ENCODE data around the gene PLEKHM2.

PLEKHM2 gene

DNA sequence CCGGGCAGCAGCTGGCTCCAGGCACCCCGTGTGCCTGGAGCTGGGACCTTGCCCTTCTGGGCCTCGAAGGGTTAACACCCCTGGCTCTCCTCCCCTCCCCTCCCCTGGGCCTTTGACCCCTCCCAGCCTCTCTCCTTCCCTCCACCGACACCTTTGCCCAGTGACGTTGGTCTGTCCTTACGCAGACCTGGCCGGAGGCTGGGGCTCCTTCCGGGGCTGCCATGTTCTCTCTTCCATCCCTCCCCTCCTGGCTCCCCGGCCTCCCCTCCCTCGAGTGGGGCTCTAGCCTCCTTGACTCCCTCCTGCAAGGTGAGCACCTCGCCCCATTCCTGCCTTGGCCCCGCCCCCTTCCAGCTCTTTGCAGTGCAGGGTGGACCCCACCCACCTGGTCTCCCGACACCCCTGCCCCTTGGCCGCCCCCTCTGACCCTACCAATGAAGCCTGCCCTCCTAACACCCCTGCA, 58.2 kb downstream of the PLEKHM2 start, which contains the start of gene TMEM82:
Gene TMEM82 (plus strand): TSS at position 161 of the 463 bp plus-strand sequence. CDS start 61 bp downstream, at position 222.
- no peak for DNase-seq

DNA sequence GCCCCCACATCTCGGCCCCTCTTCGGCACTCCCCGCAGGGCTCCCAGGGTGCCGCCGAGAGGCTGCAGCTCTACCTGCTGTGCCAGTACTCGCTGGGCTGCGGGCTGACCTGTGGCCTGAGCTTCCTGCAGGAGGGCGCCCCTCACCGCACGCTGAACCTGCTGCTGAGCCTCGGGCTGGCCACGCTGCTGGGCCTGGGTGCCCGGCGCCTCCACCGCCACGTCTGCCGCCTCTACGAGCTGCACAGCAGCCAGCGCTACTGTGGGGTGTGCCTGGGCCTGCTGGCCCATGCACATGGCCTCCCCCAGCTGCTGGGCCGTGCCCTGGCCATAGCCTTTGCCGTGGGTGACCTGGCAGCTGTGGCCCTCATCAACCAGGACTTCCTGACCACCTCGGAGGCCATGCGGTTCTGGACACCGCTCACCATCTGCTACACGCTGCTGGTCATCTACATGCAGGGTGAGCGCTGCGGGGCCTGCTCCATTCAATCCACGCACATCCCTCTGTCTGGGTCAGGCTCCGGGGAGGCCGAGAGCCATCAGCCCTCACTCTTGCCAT, 60.1 kb downstream of the PLEKHM2 start:
- no peak for DNase-seq

DNA sequence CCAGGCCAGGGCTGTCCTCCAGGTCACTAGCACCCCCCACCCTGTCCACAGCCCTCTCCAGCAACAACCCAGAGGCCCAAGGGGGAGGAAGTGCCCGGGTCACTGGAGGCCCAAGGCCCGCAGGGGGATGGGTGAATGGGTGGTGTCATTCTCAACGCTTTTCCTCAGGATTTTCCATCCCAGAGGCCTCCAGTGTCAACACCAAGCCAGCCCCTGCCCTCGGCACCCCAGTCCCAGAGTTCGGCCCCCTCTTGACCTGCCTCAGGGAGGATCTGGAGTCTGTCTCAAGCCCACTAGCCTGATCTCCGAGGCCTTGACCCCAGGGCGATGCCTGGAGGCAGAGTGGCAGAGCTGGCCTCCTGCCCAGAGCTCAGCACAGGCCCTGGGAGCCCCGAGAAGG, 63.3 kb downstream of the PLEKHM2 start:
- no peak for DNase-seq

DNA sequence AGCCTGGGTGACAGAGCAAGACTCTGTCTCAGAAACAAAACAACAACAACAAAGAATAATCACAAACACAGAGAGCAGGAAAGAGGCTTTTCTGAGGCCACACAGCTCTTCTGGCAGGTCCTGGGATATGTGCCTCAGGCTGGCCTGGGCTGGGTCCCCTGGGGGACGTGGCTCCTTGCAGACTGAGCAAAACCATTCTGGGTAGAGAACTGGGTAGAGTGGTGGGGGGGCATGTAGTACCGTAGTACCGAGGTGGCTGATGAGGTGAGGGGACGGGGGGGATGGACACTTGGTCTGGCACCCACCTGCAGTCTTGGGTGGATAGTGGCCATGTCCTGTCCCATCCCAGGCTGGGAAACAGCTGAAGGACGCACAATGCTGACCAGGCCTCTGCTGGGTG, 64.1 kb downstream of the PLEKHM2 start:
- no peak for DNase-seq

DNA sequence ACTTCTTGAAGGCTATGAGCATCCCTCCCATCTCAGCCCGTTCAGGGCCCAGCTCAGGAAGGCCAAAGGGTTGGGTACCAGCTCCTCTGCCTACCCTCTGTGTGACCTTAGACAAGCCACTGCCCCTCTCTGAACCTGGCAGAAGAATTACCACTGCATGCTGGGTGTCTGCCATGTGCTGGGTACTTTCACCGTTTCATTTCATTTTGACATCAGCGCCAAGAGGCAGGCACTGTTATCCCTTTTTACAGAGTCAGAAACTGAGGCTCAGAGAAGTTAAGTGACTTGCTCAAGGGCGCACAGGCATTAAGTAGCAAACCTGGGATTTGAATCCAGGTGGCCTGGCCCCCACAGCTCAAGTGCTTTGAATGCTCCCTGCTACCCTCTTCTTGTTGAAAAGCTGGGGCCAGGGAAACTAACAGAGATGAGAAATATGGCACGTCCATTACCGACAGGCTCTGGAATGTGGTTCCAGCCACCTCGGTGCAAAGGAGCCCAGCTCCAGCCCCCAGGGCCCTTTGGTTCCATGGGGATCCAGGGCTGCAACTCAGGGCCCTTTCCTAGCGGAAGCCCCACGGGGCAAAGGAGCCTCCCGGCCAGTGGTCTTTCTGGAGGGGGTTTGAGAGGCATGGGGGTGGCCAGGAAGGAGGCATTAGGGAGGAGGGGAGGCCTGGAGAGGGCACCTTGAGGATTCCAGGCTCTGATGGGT, 64.7 kb downstream of the PLEKHM2 start:
- DNase-seq, result no peak

DNA sequence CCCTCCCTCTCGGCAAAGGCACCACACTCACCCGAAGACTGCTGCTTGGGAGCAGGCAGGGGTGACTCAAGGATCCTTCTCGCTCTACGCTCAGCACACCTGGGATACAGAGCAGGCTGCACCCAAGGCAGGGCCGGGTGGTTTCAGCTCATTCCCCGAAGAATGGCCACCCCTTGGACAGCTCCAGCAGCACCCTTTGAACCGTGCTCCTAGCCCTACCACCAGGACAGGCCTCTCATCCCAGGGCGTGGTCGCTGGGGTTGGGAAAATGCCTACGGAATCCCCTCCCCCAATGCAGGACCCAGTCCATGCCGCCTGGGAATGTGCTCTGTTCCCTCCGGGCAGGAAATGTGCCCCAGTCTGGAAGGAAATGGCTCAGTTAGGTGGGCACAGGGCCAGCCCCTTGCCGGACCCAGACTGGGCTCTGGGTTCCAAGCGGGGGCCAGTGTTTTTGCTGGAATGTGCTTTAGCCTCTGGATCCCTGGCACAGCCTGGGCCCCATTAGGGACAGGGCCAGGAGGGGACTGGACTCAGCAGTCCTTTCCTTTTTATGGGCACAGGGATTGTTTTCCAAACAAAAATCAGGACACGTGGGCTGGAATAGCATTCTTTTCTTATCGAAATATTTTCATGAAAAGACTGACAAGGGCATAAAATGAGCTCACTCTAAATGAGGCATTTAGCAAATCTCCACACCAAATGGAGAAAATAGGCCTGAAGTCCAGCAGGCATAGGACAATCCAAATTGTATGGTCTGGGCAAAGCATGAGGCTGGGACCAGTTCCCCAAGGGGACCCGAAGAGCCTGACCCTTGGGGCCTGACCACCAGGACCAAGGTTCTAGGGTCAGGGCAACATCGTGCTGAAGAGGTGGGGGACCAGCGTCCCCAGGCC, 65.5 kb downstream of the PLEKHM2 start:
- DNase-seq, result no peak

DNA sequence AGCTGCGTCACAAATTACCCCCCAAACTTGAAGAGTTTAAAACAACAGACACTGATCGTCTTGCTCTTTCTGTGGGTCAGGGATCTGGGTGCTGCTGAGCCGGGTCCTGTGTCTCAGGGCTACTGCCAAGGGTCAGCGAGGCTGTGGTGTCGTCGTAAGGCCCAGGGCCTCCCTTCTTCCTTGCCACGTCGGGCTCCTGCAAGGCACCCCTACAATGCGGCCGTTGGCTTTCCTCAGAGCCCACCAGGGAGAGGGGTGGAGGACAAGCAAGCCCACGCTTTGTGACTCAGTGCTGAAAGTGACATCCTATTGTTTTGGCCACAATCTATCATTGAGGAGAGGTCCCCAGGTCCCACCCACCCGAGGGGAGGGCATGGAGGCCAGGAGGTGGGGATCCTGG, 66.8 kb downstream of the PLEKHM2 start:
- no peak for DNase-seq

DNA sequence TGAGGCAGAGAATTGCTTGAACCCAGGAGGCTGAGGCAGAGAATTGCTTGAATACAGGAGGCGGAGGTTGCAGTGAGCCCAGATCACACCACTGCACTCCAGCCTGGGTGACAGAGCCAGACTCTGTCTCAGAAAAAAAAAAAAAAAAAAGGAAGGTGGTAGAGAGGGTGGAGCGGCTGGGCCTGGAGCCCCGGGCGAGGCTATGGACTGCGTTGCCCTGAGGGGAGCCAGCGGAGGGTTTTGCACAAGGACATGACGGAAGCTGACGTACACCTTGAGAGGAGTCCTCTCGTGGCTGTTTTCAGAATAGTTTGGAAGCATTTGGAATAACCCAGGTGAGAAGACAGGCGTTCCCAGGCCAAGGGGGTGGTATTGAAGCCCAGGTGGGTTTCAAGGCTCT, 67.6 kb downstream of the PLEKHM2 start:
- DNase-seq, result no peak

DNA sequence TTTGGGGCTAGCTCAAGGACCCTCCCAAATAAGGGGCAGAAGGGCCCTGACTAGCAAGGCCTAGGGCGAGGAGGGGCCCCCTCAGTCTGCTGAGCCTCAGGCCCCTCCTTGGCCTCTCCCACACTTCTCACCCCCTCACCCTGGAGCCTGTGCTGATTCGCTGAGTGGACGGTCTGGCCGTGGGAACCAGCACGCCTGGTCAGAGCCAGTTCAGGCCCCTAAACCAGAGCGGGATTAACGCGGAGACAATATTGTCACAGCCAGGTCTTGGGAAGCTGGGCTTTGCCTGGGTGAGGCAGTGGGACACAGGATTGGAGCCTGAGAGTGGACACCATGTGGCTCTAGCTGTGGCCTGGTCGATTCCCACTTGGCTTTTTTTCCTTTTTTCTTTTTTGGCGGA, 69.7 kb downstream of the PLEKHM2 start:
- no peak for DNase-seq

DNA sequence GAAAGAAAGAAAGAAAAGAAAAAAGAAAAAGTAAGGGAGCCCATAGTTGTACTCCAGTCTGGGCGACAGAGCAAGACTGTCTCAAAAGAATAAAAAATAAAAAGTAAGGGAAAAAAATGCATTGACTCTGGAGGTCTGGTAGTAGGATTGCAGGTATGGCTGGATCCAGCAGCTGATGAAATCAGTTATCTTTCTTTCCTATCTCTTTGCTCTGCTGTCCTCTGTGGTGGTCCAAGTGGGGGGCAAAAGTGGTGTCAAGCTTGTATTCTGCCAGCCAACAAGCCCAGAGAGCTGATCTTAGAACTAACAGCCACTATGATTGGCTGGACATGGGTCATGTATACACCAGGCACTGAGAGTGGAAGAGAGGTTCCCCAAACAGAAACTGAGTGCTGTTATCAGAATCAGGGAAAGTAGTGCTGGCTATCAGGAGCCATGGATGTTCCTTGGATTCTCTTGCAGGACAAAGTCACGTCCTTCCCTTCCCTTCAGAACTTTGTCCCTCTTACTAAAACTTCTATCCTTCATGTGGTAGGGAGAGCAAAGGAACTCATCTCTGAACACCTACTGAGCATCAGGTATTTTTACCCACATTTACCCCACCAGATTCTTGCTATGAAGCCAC, 71.0 kb downstream of the PLEKHM2 start:
- no peak for DNase-seq

DNA sequence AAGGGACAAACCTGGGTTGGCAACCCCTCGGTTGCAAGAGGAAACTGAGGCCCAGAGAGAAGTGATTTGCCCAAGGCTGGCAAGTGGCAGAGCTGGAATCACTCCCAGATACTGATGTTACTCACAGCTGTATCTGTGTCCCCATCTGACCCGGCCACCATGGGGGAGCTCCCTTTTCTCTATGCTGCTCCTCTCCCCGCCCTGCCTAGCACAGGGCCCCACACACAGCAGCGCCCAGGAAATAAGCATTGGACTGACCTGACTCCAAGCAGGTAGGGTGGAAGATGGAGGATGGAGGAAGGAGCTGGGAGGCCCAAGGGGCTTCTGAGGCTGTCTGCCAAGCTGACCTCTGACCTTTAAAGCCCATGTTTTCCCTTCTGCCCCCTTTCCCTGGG, 71.5 kb downstream of the PLEKHM2 start:
- no peak for DNase-seq

DNA sequence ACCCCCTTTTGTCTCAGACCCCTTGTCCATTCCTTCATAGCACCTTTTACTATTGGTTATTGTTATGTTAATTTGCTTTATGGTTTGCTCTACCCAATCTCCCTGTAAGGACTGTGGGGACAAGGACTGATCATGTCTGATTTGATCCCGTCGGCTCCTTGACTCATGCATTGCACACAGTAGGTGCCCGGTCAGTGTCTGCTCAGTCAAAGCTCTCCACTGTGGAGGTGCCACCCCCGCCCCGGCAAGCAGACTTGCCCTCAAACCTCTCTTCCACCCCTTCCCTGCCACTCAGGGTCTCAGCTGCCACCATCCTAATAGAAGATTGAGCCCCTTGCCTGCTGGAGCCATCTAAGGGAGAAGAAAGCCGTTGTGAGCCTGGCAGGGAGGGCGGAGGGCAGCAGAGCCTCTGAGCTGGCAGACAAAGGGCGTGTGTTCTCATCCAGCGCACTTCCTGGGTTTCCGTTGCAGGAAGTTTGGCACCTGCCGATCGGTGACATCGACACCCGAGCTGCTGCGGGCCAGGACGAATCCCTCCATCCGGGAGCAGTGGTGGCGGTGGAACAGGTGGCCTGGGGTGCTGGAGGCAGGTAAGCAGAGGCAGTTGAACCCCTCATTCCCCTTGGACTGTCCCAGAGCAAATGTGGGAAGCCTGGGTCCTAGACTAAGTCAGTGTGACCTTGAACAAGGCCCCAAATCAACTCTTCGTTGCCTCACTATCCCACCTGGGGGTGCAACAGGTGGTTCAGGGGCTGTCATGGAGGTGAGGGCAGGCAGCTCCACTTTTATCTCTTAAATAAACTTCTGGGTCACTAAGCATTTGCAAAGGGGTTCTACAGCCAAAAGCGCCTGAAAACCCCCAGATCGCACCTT, 72.3 kb downstream of the PLEKHM2 start:
- no peak for DNase-seq

DNA sequence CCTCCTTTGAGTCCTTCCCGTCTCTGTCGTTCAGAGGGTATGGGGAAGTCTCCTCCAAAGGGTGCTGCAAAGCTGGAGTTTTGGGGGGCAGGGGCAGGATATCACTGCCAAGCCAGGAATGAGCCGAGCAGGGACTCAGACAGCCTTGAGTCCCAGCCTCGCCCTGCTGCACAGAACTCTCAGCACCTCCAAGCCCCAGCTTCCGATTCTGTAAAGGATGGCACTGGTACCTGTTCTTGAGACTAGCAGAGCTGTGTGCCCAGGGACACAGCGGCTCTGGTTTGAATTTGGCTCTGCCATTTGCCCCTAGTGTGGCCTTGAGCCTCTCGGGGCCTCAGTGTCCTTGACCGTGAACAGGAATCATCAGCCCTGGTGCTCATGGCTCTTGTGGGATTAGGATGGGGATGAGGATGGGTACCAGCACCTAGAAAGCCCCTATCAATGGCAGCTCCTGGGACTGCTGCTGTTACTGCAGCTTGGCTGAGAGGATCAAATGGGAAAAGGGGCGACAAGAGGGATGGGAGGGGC, 73.0 kb downstream of the PLEKHM2 start:
- no peak for DNase-seq

DNA sequence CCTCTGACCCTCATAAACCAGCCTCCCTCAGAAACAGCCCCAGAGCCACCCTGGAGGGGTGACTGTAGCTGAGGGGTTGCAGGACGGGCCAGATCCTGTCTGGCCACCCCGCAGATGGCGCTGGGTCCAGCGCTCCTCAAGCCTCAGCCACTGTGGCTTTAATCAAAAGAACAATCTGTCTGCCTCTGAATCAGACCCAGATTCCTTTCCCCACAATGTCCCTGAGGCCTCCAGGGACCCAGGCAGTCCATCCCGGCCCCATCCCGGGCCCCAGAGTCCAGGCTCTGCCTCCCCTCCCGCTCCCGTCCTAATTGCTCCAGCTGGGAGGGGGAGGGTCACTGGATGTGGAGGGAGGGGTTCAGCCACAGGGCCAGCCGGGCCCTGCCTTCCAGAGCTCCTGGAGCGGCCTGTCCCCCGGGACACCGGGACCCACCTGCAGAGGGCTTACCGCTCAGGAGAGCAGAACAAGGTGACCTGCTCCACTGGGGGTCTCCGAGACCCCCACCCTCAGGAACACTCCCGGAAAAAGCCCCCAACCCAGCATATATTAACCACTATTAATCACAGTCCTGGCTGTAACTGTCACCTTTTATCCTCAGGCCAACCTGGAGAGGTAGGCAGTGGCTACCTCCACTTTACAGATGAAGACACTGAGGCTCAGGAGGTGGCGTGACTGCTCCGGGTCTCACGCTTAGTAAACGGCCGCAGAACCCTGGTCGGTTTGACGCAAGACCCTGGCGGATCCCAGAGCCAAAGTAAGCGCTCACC, 73.6 kb downstream of the PLEKHM2 start:
- no peak for DNase-seq

DNA sequence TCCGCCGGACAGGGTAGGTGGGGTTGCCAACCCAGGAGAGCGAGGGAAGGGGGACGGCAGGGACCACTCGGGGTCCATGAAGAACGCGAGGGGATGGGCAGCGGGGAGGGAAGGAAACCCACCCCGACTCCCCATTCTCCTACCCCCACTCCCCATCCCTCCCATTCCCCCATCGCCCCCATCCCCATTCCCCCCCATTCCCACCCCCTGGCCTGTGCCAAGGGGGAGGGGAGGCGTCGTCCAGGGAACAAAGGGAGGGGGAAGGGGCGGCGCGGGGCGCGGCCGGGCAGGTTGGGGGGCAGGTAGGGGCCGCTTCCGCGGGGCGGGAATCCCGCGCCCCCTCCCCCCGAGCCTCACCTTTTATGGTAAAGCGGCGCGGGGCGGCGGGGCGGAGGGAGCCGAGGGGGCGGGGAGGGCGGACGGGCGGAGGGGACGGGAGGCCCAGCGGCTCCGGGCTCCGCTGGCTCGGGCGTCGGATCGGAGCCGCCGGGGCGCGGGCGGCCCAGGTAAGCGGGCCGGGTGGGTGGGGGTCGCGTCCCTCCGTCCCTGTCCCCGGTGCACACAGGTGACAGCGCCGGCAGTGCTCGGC, 74.3 kb downstream of the PLEKHM2 start, which contains the start of gene FBLIM1:
Gene FBLIM1 (plus strand): TSS at position 453 of the 589 bp plus-strand sequence. CDS start 6,189 bp downstream, outside the sequence.
- no peak for DNase-seq

DNA sequence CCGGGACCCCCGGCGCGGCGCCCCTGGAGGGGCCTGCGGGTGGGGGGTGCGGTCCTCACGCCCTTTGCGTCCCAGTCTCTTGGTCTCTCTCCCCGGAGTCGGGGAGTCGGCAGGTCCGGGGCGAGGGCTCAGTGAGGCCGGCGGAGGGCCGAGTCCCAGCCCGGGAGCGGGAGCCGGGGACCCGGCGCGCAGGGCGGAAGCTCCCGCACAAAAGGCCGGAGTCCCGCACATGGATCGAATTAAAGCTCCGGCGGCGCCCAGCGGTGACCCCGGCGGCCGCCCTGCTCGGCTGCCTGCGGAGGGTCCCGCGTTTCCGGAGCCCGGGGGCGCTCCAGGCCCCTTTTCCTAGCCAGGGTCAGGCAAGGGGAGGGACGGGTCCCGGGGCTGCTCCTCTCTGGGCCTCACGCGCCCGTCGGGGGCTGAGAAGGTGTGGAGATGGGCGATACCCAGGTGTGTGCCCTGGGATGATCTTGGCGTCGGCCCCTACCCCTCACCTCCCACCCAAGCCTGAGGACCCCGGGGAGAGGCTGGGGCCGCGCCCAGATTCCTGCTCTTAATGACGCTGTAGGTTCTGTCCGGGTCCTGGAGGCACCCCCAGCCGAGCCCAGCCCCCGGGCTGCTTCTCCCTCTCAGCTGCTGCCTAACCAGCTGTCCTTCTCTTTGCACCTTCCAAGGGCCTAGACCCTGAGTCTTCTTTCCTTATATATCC, 75.0 kb downstream of the PLEKHM2 start:
- no peak for DNase-seq

DNA sequence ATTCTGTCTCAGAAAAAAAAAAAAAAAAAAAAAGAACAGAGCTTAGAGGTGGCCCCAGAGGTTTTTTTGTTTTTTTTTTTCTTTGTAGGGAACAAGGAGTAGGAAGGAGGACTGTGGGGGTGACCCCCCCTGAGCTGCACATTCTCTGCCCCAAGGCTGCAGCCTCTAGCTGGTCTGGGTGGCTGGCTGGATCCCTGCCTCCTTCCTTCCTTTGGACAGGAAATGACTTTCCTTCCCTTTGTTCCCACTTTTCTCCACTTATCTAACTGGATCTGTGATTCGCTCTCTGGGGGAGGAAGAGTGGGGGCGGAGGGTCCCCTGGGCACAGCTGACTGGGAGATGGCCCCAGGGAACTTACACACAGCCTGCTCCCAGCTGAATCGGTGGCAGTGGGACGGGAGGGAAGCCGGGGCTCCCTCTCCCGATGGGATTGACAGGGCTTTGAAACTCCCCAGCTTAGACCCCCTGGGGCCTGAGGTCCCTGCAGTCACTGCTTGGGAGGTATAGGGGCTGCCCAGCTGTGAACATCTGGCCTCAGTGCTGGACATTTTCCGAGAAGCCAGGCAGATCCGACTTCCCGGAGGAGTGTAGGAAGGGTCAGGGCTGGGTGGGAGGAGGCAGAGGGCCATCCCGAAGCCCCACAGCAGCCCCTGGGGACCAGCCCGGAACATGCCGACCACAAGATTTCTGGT, 76.5 kb downstream of the PLEKHM2 start:
- no peak for DNase-seq

DNA sequence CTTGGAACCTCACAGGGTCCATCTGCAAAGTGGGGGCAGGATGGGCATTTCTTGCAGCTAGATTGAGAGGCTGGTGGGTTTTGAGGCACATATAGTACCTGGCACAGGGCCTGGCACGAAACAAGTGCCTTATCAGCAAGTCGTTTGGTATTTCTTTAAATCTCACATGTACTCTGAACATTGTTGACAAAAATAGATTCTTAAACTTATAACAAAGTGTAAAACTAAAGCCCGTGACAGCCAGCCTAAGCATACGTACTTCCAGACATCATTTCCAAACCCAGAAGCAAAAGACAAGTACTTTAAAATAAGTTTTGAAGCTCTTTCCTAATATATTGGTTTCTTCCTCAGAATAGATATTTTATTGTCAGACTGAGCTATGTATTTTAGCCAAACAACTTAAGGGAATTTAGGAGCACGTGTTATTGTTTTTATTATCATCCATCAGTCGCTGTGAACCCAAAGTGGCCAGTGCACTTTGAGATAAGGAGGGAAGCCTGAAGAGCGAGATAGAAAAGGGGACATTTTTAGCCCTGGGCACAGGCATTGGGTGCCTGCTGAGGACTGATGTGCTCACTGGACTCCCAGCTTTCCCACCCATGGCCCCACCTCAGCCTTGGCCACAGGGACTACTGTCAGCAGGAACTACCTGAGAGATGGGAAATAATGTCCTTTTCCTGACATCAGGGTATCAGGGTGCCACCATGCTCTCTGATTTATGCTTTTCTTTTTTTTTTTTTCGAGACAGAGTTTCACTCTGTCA, 77.4 kb downstream of the PLEKHM2 start:
- no peak for DNase-seq

DNA sequence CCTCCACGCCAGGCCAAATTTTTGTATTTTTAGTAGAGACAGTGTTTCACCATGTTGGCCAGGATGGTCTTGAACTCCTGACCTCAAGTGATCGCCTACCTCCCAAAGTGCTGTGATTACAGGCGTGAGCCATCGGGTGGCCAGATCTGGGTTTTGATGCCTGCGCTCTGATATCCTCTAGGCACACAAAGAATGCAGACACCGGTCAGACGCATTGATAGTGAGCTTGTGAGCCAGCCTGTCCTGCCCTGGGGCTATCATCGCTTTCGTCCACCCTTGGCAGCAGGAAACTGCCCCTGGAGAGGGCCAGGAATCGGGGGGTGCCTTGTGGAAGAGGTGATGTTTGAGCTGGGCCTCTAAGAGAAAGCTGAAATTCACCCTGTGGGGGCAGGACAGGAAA, 78.4 kb downstream of the PLEKHM2 start:
- DNase-seq, result no peak
